Activated CD4-positive, alpha-beta T cell treated with anti-CD3 and anti-CD28 coated beads for 48 hours (primary cell): ENCODE measurements around the gene C17orf107.
"Not testable (repeated sequence)": the region's sequence is repeated elsewhere in the genome, so short reads cannot be mapped to it uniquely, and the experiment has no call there.

Experiments
- DNase-seq: peaks from one replicate; pipeline ENCODE4 v3.0.0-alpha.2; 2020

C17orf107 gene

GRCh38 chr17:4899341-4900230 is at the start of gene C17orf107:
TSS of gene C17orf107 (plus strand) at chr17:4899536. CDS start at chr17:4899763, 227 bp downstream.
- peak; percentile 97 for DNase-seq

- DNase-seq = no peak
These were observed 49.1 kb upstream of the C17orf107 start for GRCh38 chr17:4850246-4850645.

- DNase-seq = no peak
These were observed 48.3 kb upstream of the C17orf107 start for GRCh38 chr17:4851084-4851483.

- DNase-seq = peak; percentile 11
These were observed 46.6 kb upstream of the C17orf107 start for GRCh38 chr17:4852567-4853207.

- peak; percentile 7 for DNase-seq
These were observed 46.1 kb upstream of the C17orf107 start for GRCh38 chr17:4853208-4853671.

GRCh38 chr17:4854111-4854681 is 45.1 kb upstream of the C17orf107 start:
- no peak for DNase-seq

GRCh38 chr17:4856271-4856936 is 42.9 kb upstream of the C17orf107 start:
- DNase-seq = no peak

- no peak for DNase-seq
These were observed 42.4 kb upstream of the C17orf107 start for GRCh38 chr17:4856937-4857314.

- not testable (repeated sequence) for DNase-seq
These were observed 42.0 kb upstream of the C17orf107 start for GRCh38 chr17:4857347-4857746.

- no peak for DNase-seq
These were observed 41.1 kb upstream of the C17orf107 start for GRCh38 chr17:4858068-4858881.

GRCh38 chr17:4858882-4859260 is 40.5 kb upstream of the C17orf107 start:
- no peak for DNase-seq

GRCh38 chr17:4859816-4860625 is 39.3 kb upstream of the C17orf107 start:
- DNase-seq = no peak

- DNase-seq = no peak
These were observed 38.7 kb upstream of the C17orf107 start for GRCh38 chr17:4860651-4861050.

- DNase-seq = no peak
These were observed 38.3 kb upstream of the C17orf107 start for GRCh38 chr17:4861052-4861451.

- DNase-seq = no peak
These were observed 36.6 kb upstream of the C17orf107 start for GRCh38 chr17:4862720-4863119.

- DNase-seq = no peak
These were observed 36.0 kb upstream of the C17orf107 start for GRCh38 chr17:4863321-4863720.

GRCh38 chr17:4867535-4867934 is 31.8 kb upstream of the C17orf107 start:
- not testable (repeated sequence) for DNase-seq

GRCh38 chr17:4869058-4869998 is 30.0 kb upstream of the C17orf107 start:
- DNase-seq = not testable (repeated sequence)

GRCh38 chr17:4870855-4871254 is 28.5 kb upstream of the C17orf107 start:
- no peak for DNase-seq

- DNase-seq = no peak
These were observed 26.6 kb upstream of the C17orf107 start for GRCh38 chr17:4872786-4873185.
